ENCODE data around the gene RBM48. TPM values are rescaled to one million over a fixed set of nuclear protein-coding genes. Genes with fewer than 3 reads are reported as not detected.
A peak's percentile ranks its signal among the peaks of the same experiment; 100 is the strongest.
"Not testable (repeated sequence)": the region's sequence is repeated elsewhere in the genome, so short reads cannot be mapped to it uniquely, and the experiment has no call there.

The RBM48 gene
- total RNA-seq, 1 experiment from 2014 or later: 14.4 TPM

- Histone ChIP-seq H3K4me1 (ENCODE audit: insufficient read depth, low read length, poor library complexity, severe bottlenecking) (peaks cover 23% of the 10 kb centered on the region), H3K9me3 (ENCODE audit: low read depth, low read length, poor library complexity, severe bottlenecking) (no peaks in the 10 kb centered on the region), H3K36me3 (ENCODE audit: insufficient read depth, low read length, poor library complexity, severe bottlenecking) (peaks cover 21% of the 10 kb centered on the region), H3K27me3 (replicated peaks; ENCODE audit: insufficient read depth, low read depth, low read length, poor library complexity) (no peaks in the 10 kb centered on the region), H3K4me3 (ENCODE audit: low read depth, low read length, poor library complexity, severe bottlenecking) (peak overlapping the region; percentile 73), H3K27ac (ENCODE audit: low read depth, low read length, poor library complexity, severe bottlenecking) (peak overlapping the region; percentile 82)
- BruUV-seq (replicated peaks): TSS peak; percentile 81
- ChIA-PET POLR2A (ENCODE audit: low non-redundant PET) (interaction anchor here (0.6 kb wide), 1 partner anchor 126 kb away, joined by 3 read pairs; no protein-coding TSS in a partner anchor), CTCF (interaction anchor here (0.5 to 0.8 kb wide), 7 partner anchors 47 to 966 kb away, joined by 3 to 5 read pairs (median 4); no protein-coding TSS in a partner anchor)
- intact Hi-C loops (cut with micrococcal nuclease; ENCODE audit: unreplicated experiment): no loop called here
- DNase-seq (ENCODE audit: low spot score): no peak
- no peak for TF ChIP-seq EZH2 (IDR thresholded peaks at IDR 0.05; ENCODE audit: borderline replicate concordance, low read depth, low read length, poor library complexity, severe bottlenecking)
- no peak for TF ChIP-seq CTCF (conservative IDR thresholded peaks at IDR 0.05; ENCODE audit: low read depth, low read length)
Observed at GRCh38 chr7:92528958-92529264, 316 bp downstream of the RBM48 start.

GRCh38 chr7:92534572-92534971 lies 6.0 kb downstream of the RBM48 start:
- Histone ChIP-seq H3K27ac (ENCODE audit: low read depth, low read length, poor library complexity, severe bottlenecking) (peak overlapping the region; percentile 2), H3K4me1 (ENCODE audit: insufficient read depth, low read length, poor library complexity, severe bottlenecking) (peaks cover 15% of the 10 kb centered on the region), H3K27me3 (replicated peaks; ENCODE audit: insufficient read depth, low read depth, low read length, poor library complexity) (no peaks in the 10 kb centered on the region), H3K36me3 (ENCODE audit: insufficient read depth, low read length, poor library complexity, severe bottlenecking) (peaks cover 58% of the 10 kb centered on the region), H3K4me3 (ENCODE audit: low read depth, low read length, poor library complexity, severe bottlenecking) (no peak overlapping the region), H3K9me3 (ENCODE audit: low read depth, low read length, poor library complexity, severe bottlenecking) (no peaks in the 10 kb centered on the region)
- no TSS peak for BruUV-seq (replicated peaks)
- CTCF ChIA-PET: no interaction called here
- intact Hi-C loops (cut with micrococcal nuclease; ENCODE audit: unreplicated experiment): no loop called here
- POLR2A ChIA-PET (ENCODE audit: low non-redundant PET): no interaction called here
- no peak for TF ChIP-seq EZH2 (IDR thresholded peaks at IDR 0.05; ENCODE audit: borderline replicate concordance, low read depth, low read length, poor library complexity, severe bottlenecking)
- no peak for TF ChIP-seq CTCF (conservative IDR thresholded peaks at IDR 0.05; ENCODE audit: low read depth, low read length)
- peak; percentile 72 for DNase-seq (ENCODE audit: low spot score)

DNA sequence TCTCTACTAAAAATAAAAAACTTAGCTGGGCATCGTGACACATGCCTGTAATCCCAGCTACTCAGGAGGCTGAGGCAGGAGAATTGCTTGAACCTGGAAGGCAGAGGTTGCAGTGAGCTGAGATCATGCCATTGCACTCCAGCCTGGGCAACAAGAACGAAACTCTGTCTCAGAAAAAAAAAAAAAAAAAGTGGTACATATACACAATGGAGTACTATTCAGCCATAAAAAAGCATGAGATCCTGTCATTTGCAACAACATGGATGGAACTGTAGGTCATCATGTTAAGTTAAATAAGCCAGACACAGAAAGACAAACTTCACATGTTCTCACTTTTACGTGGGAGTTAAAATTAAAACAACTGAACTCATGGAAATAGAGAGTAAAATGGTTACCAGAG lies 14.9 kb downstream of the RBM48 start:
- H3K4me1 ChIP-seq (ENCODE audit: insufficient read depth, low read length, poor library complexity, severe bottlenecking); BruUV-seq (replicated peaks); H3K27me3 ChIP-seq (replicated peaks; ENCODE audit: insufficient read depth, low read depth, low read length, poor library complexity); CTCF ChIA-PET; H3K4me3 ChIP-seq (ENCODE audit: low read depth, low read length, poor library complexity, severe bottlenecking); H3K36me3 ChIP-seq (ENCODE audit: insufficient read depth, low read length, poor library complexity, severe bottlenecking); POLR2A ChIA-PET (ENCODE audit: low non-redundant PET); H3K9me3 ChIP-seq (ENCODE audit: low read depth, low read length, poor library complexity, severe bottlenecking); H3K27ac ChIP-seq (ENCODE audit: low read depth, low read length, poor library complexity, severe bottlenecking); intact Hi-C loops (cut with micrococcal nuclease; ENCODE audit: unreplicated experiment); DNase-seq (ENCODE audit: low spot score): not testable (repeated sequence)

DNA sequence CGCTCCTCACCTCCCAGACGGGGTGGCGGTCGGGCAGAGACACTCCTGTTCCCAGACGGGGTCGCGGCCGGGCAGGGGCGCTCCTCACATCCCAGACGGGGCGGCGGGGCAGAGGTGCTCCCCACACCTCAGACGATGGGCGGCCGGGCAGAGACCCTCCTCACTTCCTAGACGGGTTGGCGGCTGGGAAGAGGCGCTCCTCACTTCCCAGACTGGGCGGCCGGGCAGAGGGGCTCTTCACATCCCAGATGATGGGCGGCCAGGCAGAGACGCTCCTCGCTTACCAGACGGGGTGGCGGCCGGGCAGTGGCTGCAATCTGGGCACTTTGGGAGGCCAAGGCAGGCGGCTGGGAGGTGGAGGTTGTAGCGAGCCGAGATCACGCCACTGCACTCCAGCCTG lies 16.5 kb downstream of the RBM48 start:
- H3K27ac ChIP-seq (ENCODE audit: low read depth, low read length, poor library complexity, severe bottlenecking); BruUV-seq (replicated peaks); POLR2A ChIA-PET (ENCODE audit: low non-redundant PET); CTCF ChIA-PET; H3K4me3 ChIP-seq (ENCODE audit: low read depth, low read length, poor library complexity, severe bottlenecking); DNase-seq (ENCODE audit: low spot score); H3K4me1 ChIP-seq (ENCODE audit: insufficient read depth, low read length, poor library complexity, severe bottlenecking); H3K9me3 ChIP-seq (ENCODE audit: low read depth, low read length, poor library complexity, severe bottlenecking); H3K36me3 ChIP-seq (ENCODE audit: insufficient read depth, low read length, poor library complexity, severe bottlenecking); intact Hi-C loops (cut with micrococcal nuclease; ENCODE audit: unreplicated experiment); H3K27me3 ChIP-seq (replicated peaks; ENCODE audit: insufficient read depth, low read depth, low read length, poor library complexity): not testable (repeated sequence)
